HepG2 (cell line): ENCODE measurements around the gene MARVELD3. TPM values are rescaled to one million over a fixed set of nuclear protein-coding genes. Genes with fewer than 3 reads are reported as not detected.

Source experiments
- HCFC1 ChIP-seq: fragments of 150-350 bp; IDR thresholded peaks from 2 replicates; pipeline ENCODE4 v1.6.1; 2014; ENCODE audit warnings: low read depth, low read length
- MEF2D ChIP-seq: sonication (generic); formaldehyde crosslinking; IDR thresholded peaks from 2 replicates; pipeline ENCODE4 v1.5.1; 2020; ENCODE audit warnings: mild to moderate bottlenecking, missing genetic modification reagents
- MEIS1 ChIP-seq: sonication (generic); formaldehyde crosslinking; IDR thresholded peaks from 2 replicates; pipeline ENCODE4 v1.9.0; 2021; ENCODE audit warnings: mild to moderate bottlenecking, missing genetic modification reagents, moderate library complexity, borderline replicate concordance
- NFKBIZ ChIP-seq: IDR thresholded peaks from 2 replicates; pipeline ENCODE4 v1.6.1; 2018; ENCODE audit warnings: missing genetic modification reagents, missing compliant biosample characterization
- NFYB ChIP-seq: sonication (generic); formaldehyde crosslinking; IDR thresholded peaks from 2 replicates; pipeline ENCODE4 v1.4.0; 2020; ENCODE audit warnings: missing genetic modification reagents
- PATZ1 ChIP-seq: sonication (generic); formaldehyde crosslinking; IDR thresholded peaks from 2 replicates; pipeline ENCODE4 v1.4.0; 2020; ENCODE audit warnings: missing genetic modification reagents
- RNF2 ChIP-seq: fragments of 450-650 bp; conservative IDR thresholded peaks from 2 replicates; pipeline ENCODE4 v1.6.1; 2016; ENCODE audit warnings: low read depth
- SIN3B ChIP-seq: fragments of 150-350 bp; IDR thresholded peaks from 2 replicates; pipeline ENCODE4 v1.6.1; 2014; ENCODE audit warnings: low read length
- SNAI1 ChIP-seq: sonication (generic); formaldehyde crosslinking; IDR thresholded peaks from 2 replicates; pipeline ENCODE4 v1.5.0; 2020; ENCODE audit warnings: mild to moderate bottlenecking, missing genetic modification reagents, borderline replicate concordance
- TARDBP ChIP-seq: sonication (generic); formaldehyde crosslinking; IDR thresholded peaks from 2 replicates; pipeline ENCODE4 v1.8.0; 2022; ENCODE audit warnings: mild to moderate bottlenecking, missing genetic modification reagents
- TRAFD1 ChIP-seq: sonication (generic); formaldehyde crosslinking; IDR thresholded peaks from 2 replicates; pipeline ENCODE4 v1.5.1; 2020; ENCODE audit warnings: missing genetic modification reagents, mild to moderate bottlenecking, borderline replicate concordance
- ZBTB21 ChIP-seq: sonication (generic); formaldehyde crosslinking; IDR thresholded peaks from 2 replicates; pipeline ENCODE4 v1.4.0; 2020; ENCODE audit warnings: missing genetic modification reagents
- ZNF142 ChIP-seq: sonication (generic); formaldehyde crosslinking; IDR thresholded peaks from 2 replicates; pipeline ENCODE4 v1.4.0; 2020; ENCODE audit warnings: missing genetic modification reagents
- ZNF274 ChIP-seq: sonication (generic); formaldehyde crosslinking; IDR thresholded peaks from 2 replicates; pipeline ENCODE4 v1.5.1; 2020; ENCODE audit warnings: mild to moderate bottlenecking, missing genetic modification reagents
- ZNF292 ChIP-seq: sonication (generic); formaldehyde crosslinking; IDR thresholded peaks from 2 replicates; pipeline ENCODE4 v1.8.1; 2022; ENCODE audit warnings: mild to moderate bottlenecking, low read depth, missing genetic modification reagents, borderline replicate concordance
- ZNF326 ChIP-seq: sonication (generic); formaldehyde crosslinking; IDR thresholded peaks from 2 replicates; pipeline ENCODE4 v1.4.0; 2020; ENCODE audit warnings: missing genetic modification reagents, borderline replicate concordance
- ZNF446 ChIP-seq: sonication (generic); formaldehyde crosslinking; IDR thresholded peaks from 2 replicates; pipeline ENCODE4 v1.5.0; 2020; ENCODE audit warnings: mild to moderate bottlenecking, missing genetic modification reagents
- ZNF552 ChIP-seq: sonication (generic); formaldehyde crosslinking; IDR thresholded peaks from 2 replicates; pipeline ENCODE4 v1.9.0; 2022; ENCODE audit warnings: missing genetic modification reagents, mild to moderate bottlenecking, borderline replicate concordance
- ZUFSP ChIP-seq: sonication (generic); formaldehyde crosslinking; IDR thresholded peaks from 2 replicates; pipeline ENCODE4 v1.9.0; 2021; ENCODE audit warnings: missing genetic modification reagents, mild to moderate bottlenecking, borderline replicate concordance
- polyA plus RNA-seq, 8 experiments: library from polyadenylated mRNA; depleted of rRNA in 3 of 8; stranded (reverse) in 7 of 8; unstranded in 1 of 8; fragments of >200 nt; fragmentation: Illumina TruSeq in 4 of 8; extraction: Trizol in 4 of 8; gene quantifications; 2 replicates each; pipeline versions ENCODE4 v1.2.1 to v1.2.3, GENCODE V29; 2011 to 2016; ENCODE audit warnings: low read depth in 4 of 8, missing spikeins in 1 of 8, mixed read lengths in 1 of 8; ENCODE audit not compliant: insufficient read depth in 1 of 8
- total RNA-seq, 5 experiments: library from RNA; depleted of rRNA; stranded (reverse); fragments of >200 nt; fragmentation: Illumina TruSeq; extraction: Trizol; gene quantifications; 2 replicates each; pipeline ENCODE4 v1.2.3, GENCODE V29; 2016; ENCODE audit warnings: low read depth in 1 of 5

MARVELD3 gene
- total and polyA plus RNA-seq, 2 of the 13 experiments (the other 11 are each of a cell fraction or from before 2014, with no cell fraction given): 4.8 to 5.6 TPM

GRCh38 chr16:71584543-71585317 is 41.3 kb upstream of the MARVELD3 start (continued):
- no peak for TF ChIP-seq ZNF142 (CRISPR knock-in tag)
- no peak for TF ChIP-seq ZUFSP (CRISPR knock-in tag)
- TF ChIP-seq MEF2D (CRISPR knock-in tag): no peak; the same call in 1 of the 2 replicates
- TF ChIP-seq PATZ1 (CRISPR knock-in tag): no peak
- TF ChIP-seq NFKBIZ: no peak
- no peak for TF ChIP-seq ZNF292 (CRISPR knock-in tag)
- no peak for TF ChIP-seq ZNF552 (CRISPR knock-in tag)
- TF ChIP-seq MEIS1 (CRISPR knock-in tag): no peak
- no peak for TF ChIP-seq ZBTB21 (CRISPR knock-in tag)
- no peak for TF ChIP-seq ZNF326 (CRISPR knock-in tag)
- no peak for TF ChIP-seq SIN3B
- TF ChIP-seq NFYB (CRISPR knock-in tag): no peak
- TF ChIP-seq TRAFD1: no peak
- TF ChIP-seq ZNF446 (CRISPR knock-in tag): no peak
- TF ChIP-seq RNF2: no peak
- no peak for TF ChIP-seq HCFC1
- no peak for TF ChIP-seq ZNF274 (CRISPR knock-in tag)
- TF ChIP-seq SNAI1: no peak
- peak; percentile 78; the same call in 1 of the 2 replicates for TF ChIP-seq TARDBP (CRISPR knock-in tag)
